OCI-LY3 (cell line): Measurements from ENCODE around the gene SCAP.

ENCODE experiments used
- H2AFZ ChIP-seq: fragments of 200-600, 300-600 bp; shearing (Covaris generic); 2 replicates; pipeline ENCODE4 v1.6.0; 2014; ENCODE audit warnings: antibody characterized with exemption, low read depth, low read length
- H3K27ac ChIP-seq: fragments of 200-600, 300-600 bp; sonication (generic); 2 replicates; pipeline ENCODE4 v1.5.1; 2014; ENCODE audit warnings: mild to moderate bottlenecking, low read length, moderate library complexity, mixed read lengths
- H3K27me3 ChIP-seq: fragments of 200-600, 300-600 bp; sonication (generic); 2 replicates; pipeline ENCODE4 v1.6.1; 2014; ENCODE audit warnings: low read depth, low read length, mixed read lengths
- H3K36me3 ChIP-seq: fragments of 200-600, 300-600 bp; sonication (generic); replicated peaks from 2 replicates; pipeline ENCODE3; 2014; ENCODE audit warnings: low read depth, low read length, mixed read lengths
- H3K4me1 ChIP-seq: fragments of 300-600, 200-600 bp; sonication (generic); 2 replicates; pipeline ENCODE4 v1.6.1; 2014; ENCODE audit warnings: low read length, mixed read lengths
- H3K4me2 ChIP-seq: fragments of 200-600, 300-600 bp; sonication (generic); 2 replicates; pipeline ENCODE4 v1.6.1; 2014; ENCODE audit warnings: low read length, mixed read lengths
- H3K4me3 ChIP-seq: fragments of 300-600, 200-600 bp; sonication (generic); 2 replicates; pipeline ENCODE4 v1.5.1; 2014; ENCODE audit warnings: antibody characterized with exemption, mild to moderate bottlenecking, low read length, moderate library complexity
- H3K79me2 ChIP-seq: fragments of 300-600, 200-600 bp; shearing (Covaris generic); 2 replicates; pipeline ENCODE4 v1.6.1; 2014; ENCODE audit warnings: mild to moderate bottlenecking, low read length, mixed read lengths
- H3K9ac ChIP-seq: fragments of 300-600, 200-600 bp; shearing (Covaris generic); 2 replicates; pipeline ENCODE4 v1.6.0; 2014; ENCODE audit warnings: mild to moderate bottlenecking, low read length, moderate library complexity
- H3K9me3 ChIP-seq: fragments of 200-600, 300-600 bp; shearing (Covaris generic); 2 replicates; pipeline ENCODE4 v1.6.1; 2014; ENCODE audit warnings: low read length, mixed read lengths; ENCODE audit not compliant: insufficient read depth
- H4K20me1 ChIP-seq: fragments of 200-600, 300-600 bp; sonication (generic); 2 replicates; pipeline ENCODE4 v1.6.1; 2016; ENCODE audit warnings: low read length, mixed read lengths; ENCODE audit not compliant: insufficient read depth
- EZH2phosphoT487 ChIP-seq: fragments of 200-600 bp; shearing (Covaris generic); IDR thresholded peaks from 2 replicates; pipeline ENCODE4 v1.6.1; 2018; ENCODE audit warnings: antibody characterized with exemption, mixed run types, low read depth
- TF ChIP-seq, protein P1 (sequence below): fragments of 200-600, 300-600 bp; sonication (generic); IDR thresholded peaks from 2 replicates; pipeline ENCODE4 v1.5.1; 2014; ENCODE audit warnings: antibody characterized with exemption, low read length, low read depth

SCAP gene

DNA sequence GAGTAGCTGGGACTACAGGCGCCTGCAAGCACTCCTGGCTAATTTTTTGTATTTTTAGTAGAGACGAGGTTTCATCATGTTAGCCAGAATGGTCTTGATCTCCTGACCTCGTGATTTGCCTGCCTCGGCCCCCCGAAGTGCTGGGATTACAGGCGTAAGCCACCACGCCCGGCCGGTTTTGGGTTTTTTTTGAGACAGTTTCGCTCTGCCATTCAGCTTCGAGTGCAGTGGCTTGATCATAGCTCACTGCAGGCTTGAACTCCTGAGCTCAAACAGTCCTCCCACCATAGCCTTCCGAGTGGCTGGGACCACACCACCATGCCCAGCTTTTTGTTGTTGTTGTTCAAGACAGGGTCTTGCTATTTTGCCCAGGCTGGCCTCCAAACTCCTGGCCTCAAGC, 16.0 kb upstream of the SCAP start:
- H3K27me3 ChIP-seq, result no peaks in the 10 kb centered on the region
- TF ChIP-seq, protein P1, sequence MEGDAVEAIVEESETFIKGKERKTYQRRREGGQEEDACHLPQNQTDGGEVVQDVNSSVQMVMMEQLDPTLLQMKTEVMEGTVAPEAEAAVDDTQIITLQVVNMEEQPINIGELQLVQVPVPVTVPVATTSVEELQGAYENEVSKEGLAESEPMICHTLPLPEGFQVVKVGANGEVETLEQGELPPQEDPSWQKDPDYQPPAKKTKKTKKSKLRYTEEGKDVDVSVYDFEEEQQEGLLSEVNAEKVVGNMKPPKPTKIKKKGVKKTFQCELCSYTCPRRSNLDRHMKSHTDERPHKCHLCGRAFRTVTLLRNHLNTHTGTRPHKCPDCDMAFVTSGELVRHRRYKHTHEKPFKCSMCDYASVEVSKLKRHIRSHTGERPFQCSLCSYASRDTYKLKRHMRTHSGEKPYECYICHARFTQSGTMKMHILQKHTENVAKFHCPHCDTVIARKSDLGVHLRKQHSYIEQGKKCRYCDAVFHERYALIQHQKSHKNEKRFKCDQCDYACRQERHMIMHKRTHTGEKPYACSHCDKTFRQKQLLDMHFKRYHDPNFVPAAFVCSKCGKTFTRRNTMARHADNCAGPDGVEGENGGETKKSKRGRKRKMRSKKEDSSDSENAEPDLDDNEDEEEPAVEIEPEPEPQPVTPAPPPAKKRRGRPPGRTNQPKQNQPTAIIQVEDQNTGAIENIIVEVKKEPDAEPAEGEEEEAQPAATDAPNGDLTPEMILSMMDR, result no peak
- TF ChIP-seq EZH2phosphoT487, result no peak
- no peak overlapping the region for H3K9ac ChIP-seq
- no peaks in the 10 kb centered on the region for H3K4me1 ChIP-seq
- no peaks in the 10 kb centered on the region for H3K9me3 ChIP-seq
- no peak overlapping the region for H3K27ac ChIP-seq
- H3K4me3 ChIP-seq, result no peak overlapping the region
- H4K20me1 ChIP-seq, result no peaks in the 10 kb centered on the region
- no peak overlapping the region for H2AFZ ChIP-seq
- H3K4me2 ChIP-seq, result no peak overlapping the region
- H3K79me2 ChIP-seq, result no peaks in the 10 kb centered on the region
- peaks cover 25% of the 10 kb centered on the region for H3K36me3 ChIP-seq

DNA sequence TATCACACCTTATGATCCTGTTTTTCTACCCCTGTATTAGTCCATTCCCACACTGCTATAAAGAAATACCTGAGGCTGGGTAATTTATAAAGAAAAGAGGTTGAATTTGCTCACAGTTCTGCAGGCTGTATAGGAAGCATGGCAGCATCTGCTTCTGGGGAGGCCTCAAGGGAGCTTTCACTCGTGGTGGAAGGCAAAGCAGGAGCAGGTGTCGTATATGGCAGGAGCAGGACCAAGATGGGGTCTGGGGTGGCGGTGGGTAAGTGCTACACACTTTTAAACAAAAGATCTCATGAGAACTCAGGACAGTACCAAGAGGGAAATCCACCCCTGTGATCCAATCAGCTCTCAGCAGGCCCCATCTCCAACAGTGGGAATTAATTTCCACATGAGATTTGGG, 15.4 kb upstream of the SCAP start:
- Histone ChIP-seq H3K9ac (no peak overlapping the region), H3K4me1 (no peaks in the 10 kb centered on the region), H3K4me3 (no peak overlapping the region), H3K27ac (no peak overlapping the region), H3K27me3 (no peaks in the 10 kb centered on the region), H3K79me2 (no peaks in the 10 kb centered on the region), H3K36me3 (peaks cover 24% of the 10 kb centered on the region), H2AFZ (no peak overlapping the region), H4K20me1 (no peaks in the 10 kb centered on the region), H3K9me3 (no peaks in the 10 kb centered on the region), H3K4me2 (no peak overlapping the region)
- no peak for TF ChIP-seq EZH2phosphoT487
- TF ChIP-seq, protein P1, result no peak

DNA sequence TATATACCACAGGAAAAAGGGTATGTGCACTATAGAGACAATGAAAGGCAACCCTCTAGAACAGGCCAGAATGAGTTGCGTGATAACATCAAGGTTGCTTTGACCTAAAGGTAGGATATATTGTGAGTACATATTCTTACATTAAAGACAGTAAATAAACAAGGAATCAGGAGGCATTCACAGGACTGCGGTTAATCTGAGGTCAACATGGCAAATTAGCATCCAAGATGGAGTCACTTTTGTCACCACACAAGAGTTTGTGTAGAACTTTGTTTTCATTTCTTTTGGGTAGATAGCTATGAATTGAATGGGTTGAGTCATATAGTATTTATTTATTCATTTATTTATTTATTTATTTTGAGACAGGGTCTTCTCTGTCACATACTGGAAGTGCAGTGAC, 11.5 kb upstream of the SCAP start:
- Histone ChIP-seq H3K9me3 (no peaks in the 10 kb centered on the region), H3K36me3 (peaks cover 10% of the 10 kb centered on the region)

DNA sequence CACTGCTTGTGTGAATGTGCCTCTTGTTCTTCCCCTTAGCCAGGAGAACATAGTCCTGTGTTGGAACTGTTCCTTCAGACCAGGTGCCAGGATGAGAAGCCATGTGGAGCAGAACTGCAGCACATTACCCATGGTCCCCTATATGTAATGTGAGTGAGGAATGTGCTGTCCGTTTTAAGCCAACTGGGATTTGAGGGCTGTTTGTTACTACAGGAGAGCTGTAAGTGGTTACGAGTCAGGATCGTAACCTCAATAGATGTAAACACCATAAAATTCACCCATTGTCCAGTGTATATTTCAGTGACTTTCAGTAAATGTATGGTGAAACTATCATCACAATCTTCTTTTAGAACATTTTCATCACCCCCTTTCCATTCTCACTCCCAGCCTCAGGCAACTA, 10.1 kb upstream of the SCAP start:
- TF ChIP-seq EZH2phosphoT487, result no peak
- TF ChIP-seq, protein P1, result no peak
- H4K20me1 ChIP-seq, result no peaks in the 10 kb centered on the region
- H2AFZ ChIP-seq, result no peak overlapping the region
- H3K4me3 ChIP-seq, result no peak overlapping the region
- H3K9ac ChIP-seq, result no peak overlapping the region
- no peaks in the 10 kb centered on the region for H3K27me3 ChIP-seq
- H3K4me1 ChIP-seq, result no peaks in the 10 kb centered on the region
- no peaks in the 10 kb centered on the region for H3K79me2 ChIP-seq
- no peaks in the 10 kb centered on the region for H3K9me3 ChIP-seq
- H3K36me3 ChIP-seq, result peaks cover 7% of the 10 kb centered on the region
- no peak overlapping the region for H3K4me2 ChIP-seq
- H3K27ac ChIP-seq, result no peak overlapping the region

More for the DNA sequence above, 11.5 kb upstream of the SCAP start:
- Histone ChIP-seq H4K20me1 (no peaks in the 10 kb centered on the region), H3K79me2 (no peaks in the 10 kb centered on the region), H3K4me2 (no peak overlapping the region), H3K9ac (no peak overlapping the region), H3K27ac (no peak overlapping the region), H3K4me1 (no peaks in the 10 kb centered on the region), H2AFZ (no peak overlapping the region), H3K27me3 (no peaks in the 10 kb centered on the region), H3K4me3 (no peak overlapping the region)
- no peak for TF ChIP-seq EZH2phosphoT487
- TF ChIP-seq, protein P1, result no peak
